Urothelium cell line (cell line): Measurements from ENCODE around the gene COX20.
A peak's percentile ranks its signal among the peaks of the same experiment; 100 is the strongest.
"Not testable (repeated sequence)": the region's sequence is repeated elsewhere in the genome, so short reads cannot be mapped to it uniquely, and the experiment has no call there.

Experiments used
- DNase-seq: peaks from one replicate; pipeline ENCODE4 v3.0.0; 2011; ENCODE audit warnings: low spot score, mixed read lengths
- FAIRE-seq: peaks from 2 replicates; lab custom pipeline; 2011; peaks lifted over from hg19 to GRCh38; lab: Jason Lieb, UNC

Gene COX20

DNA sequence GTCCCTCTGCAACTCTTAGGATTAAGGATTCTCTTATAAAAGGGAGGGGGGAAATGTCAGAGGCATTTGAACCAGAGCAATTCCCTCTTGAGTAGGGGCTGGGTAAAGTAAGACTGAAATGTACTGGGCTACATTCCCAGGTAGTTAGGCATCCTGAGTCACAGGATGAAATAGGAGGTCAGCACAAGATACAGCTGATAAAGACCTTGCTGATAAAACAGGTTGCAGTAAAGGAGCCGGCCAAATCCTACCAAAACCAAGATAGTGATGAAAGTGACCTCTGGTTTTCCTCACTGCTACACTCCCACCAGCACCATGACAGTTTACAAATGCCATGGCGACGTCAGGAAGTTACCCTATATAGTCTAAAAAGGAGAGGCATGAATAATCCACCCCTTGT lies 14.3 kb upstream of the COX20 start:
- no peak for FAIRE-seq
- no peak for DNase-seq

DNA sequence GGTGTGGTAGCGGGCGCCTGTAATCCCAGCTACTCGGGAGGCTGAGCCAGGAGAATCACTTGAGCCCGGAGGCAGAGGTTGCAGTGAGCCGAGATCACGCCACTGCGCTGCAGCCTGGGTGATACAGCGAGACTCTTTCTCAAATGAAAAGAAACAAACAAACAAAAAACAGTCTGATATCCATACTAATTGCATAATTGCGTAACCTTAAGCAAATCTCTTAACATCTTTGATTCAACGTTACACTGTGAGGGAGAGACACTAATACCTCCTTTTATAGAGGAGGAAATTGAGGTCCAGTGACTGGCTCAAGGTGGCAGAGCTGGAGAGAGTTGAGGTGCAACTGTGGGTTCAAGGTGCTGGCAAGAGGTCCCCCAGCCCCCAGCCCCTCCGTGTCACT lies 12.6 kb upstream of the COX20 start:
- no peak for FAIRE-seq
- DNase-seq = no peak

DNA sequence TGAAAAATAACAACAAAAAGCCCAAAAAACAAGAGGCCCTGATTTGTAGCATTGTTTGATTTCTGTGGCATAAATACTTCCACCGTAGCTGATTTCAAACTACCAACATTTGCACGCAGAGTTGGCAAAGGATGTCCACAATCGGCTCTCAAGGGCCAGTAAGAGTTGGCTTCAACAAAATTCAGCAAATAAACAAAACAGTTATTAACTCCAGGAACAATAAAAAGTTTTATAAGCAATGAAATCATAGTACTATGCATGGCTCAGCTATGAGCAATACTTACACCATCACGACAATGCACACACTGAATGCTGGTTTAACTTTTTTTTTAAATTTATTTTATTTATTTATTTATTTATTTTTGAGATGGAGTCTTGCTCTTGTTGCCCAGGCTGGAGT lies 8.7 kb upstream of the COX20 start:
- FAIRE-seq (no peak), DNase-seq (no peak)

DNA sequence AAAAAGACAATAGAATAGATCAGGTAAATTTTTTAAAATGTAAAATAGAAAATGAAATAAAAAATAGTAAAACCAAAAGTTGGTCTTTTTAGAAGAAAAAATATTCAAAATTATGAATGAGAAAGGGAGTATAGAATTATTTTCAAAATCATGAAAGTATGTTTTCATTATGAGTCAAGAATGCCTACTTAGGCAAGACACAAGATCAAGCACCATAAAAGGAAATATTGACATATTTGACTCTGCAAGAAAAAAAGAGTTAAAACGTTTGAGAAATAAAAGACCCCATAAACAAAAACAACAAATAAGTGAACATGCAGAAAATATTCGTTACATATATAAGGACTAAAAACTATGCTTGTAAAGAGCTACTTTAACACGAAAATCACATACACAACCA lies 4.8 kb upstream of the COX20 start:
- FAIRE-seq = no peak
- DNase-seq = no peak

DNA sequence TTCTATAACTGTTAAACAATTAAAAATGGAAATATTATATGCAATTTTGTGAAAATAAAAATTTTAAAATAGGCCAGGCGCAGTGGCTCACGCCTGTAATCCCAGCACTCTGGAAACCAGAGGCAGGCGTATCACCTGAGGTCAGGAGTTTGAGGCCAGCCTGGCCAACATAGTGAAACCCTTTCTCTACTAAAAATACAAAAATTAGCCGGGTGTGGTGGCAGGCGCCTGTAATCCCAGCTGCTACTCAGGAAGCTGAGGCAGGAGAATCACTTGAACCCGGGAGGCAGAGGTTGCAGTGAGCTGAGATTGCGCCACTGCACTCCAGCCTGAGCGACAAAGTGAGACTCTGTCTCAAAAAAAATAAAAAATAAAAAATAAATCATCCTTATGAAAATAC lies 2.2 kb upstream of the COX20 start:
- DNase-seq, FAIRE-seq: not testable (repeated sequence)

DNA sequence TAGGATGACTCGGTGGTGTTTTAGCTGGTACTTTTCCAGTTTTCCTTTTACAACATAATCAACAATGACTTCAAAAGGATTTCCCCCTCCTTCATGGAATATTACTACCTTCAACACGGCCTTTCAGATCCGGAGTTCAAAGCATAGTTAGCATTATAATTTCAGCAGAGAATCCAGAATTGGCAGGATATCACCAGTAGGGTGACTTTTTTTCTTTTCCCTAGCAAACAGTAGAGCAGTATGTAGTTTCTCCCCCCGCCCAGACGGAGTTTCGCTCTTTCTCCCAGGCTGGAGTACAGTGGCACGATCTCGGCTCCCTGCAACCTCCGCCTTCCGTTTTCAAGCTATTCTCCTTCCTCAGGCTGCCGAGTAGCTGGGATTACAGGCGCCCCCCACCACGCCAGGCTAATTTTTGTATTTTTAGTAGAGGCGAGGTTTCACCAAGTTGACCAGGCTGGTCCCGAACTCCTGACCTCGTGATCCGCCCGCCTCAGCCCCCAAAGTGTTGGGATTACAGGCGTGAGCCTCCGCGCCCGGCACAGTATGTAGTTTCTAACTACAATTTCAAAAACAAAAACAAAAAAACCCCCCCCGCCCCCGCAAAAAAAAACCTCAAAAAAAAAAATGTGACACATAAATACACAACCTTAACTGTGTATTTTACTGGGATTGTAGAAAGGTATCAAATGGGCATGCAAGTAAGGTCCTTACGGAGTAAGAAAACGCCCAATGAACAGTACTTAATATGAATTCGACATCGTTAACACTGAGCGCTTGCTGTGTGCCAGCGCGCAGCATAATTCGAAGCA lies 1.5 kb upstream of the COX20 start:
- FAIRE-seq = no peak
- DNase-seq = peak; percentile 57

DNA sequence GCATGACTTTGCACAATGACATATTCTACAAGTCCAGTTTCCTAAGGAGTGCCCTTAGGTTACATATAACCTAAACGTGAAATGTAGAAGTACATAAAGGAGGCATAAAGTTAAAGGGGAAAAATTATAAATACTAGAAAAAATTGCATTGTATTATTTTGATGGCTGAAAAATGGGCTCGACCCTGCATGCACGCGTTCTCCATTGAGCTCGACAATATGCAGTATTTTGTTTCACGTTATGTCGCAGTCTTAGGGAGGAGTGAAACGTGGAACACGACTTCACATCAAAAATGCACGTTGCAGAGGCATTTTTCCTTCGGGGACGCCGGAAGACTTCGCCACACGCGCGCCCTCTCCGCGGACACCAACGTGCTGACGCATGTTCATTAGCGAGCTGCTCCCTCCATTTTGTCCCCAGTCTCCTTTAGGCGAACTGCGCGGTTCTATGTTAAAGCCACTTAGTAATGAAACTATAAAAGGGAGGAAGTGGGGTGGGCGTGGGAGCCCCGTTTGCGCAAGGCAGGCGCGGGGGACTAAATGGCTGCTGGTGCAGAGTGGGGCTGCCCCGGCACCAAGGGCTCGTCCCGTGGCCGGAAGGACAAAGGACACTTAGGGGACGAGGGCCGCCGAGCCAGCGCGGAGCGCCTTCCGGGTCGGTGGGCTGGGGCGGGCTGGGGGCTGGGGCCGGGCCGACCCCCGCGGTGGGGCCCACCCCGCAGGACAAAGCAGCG lies 749 bp upstream of the COX20 start:
- DNase-seq (no peak), FAIRE-seq (no peak)

DNA sequence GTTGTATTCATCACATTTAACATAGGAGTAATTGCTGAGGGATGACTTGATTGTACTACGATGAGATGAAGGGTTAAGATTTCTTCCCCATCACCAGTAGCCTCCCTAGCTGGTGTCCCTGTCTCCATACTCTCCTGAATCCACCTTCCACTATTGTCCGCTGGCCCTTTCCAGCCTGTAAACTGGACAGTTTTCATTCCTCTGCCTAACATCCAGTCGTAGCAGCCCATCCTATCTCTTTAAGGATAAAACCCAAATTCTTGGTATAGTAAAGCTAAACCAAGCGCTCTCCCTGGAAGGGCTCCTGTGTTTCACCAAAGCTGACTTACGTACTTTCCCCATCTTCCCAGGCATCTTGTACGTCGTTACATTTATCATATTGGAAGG lies 670 bp downstream of the COX20 start:
- peak; percentile 29 for DNase-seq
- FAIRE-seq = no peak

DNA sequence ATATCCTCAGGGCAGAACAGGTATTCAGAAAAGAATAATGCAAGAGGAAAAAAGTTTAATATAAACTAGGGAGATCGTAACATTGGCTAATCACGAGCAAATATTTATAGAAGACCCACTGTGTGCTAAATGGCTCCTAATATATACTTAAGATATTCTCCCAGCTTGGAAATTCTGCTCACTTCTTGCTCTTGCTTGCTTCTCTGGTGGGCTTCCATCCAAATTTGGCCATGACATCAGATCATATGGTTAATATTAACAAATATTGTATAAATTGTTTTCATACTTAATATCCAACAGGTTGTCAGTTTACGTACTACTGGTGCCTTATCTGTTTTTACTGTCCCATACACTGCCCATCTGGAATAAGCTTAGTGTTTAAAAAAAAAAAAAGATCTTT lies 1.1 kb downstream of the COX20 start:
- DNase-seq (no peak), FAIRE-seq (no peak)

DNA sequence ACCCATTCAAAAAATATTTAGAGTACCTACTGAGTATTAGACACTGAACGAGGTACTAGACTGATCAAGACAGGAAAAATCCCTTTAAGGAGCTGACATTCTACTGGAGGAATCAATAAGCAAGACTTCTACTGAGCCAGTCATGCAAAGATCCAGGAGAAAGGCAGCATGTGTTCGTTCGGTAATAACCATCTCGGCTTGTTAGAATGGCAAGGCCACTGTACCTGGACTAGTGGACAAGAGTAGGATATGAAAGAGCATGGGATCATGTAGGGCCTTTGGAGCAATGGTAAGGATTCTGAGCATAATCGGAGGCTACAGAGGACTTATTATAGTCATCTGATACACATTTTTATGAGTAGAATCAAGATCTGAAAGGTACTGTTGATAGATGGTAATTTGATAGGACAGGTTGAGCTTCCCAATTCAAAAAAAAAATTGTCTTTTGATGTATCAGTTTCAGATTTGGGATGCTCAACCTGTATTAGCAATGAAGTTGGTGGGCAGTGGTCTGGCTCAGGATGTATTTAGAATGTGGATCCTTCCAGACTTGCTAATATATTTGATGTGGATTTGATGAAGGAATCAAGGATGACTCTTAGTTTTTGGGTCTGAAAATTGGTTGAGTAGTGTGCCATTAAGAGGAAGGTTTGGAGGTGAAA lies 2.3 kb downstream of the COX20 start:
- FAIRE-seq (no peak), DNase-seq (no peak)

DNA sequence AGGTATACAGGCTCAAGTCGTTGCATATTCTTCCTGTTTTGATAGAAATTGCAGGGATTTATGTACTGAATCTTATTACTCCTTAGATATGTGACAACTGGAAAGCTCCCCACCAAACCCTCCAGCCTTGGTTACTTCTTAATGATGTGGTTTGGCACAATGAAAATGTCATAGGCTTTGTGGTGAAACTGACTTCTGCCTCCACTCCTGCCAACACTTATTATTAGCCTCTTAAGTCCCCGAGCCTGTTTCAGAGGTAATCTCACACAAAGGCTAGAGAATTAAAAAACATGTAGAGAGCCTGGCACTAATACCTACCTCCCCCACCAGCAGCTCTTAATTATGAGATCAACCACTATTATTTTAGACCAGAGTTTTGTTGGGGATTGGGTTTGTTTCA lies 4.2 kb downstream of the COX20 start:
- FAIRE-seq (no peak), DNase-seq (no peak)

DNA sequence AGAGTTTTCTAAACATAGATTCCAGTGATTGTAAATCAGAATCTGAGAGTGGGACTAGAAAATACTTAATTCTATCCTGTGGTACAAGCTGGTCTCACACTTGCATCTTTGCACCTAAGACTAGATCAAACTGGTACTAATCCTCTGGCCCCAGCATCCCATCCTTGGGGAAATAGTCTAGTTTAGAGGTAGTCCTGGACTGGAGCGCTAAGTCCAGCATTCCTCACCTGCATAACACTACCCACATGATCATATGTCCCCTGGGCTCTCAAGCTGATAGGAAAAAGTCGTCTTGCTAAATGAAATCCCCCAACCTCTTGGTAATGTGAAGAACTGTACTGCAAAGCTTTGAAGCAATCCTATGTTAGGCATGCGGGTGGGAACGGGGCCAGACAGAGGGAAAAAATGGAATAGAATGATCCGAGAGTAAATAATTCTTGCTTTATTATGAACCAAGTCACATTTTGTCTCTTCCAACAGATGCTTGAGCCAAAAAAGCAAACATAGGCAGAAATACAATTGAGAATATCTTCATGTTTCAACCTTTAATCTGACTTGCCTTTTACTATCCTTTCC lies 4.8 kb downstream of the COX20 start:
- FAIRE-seq = no peak
- DNase-seq = no peak

DNA sequence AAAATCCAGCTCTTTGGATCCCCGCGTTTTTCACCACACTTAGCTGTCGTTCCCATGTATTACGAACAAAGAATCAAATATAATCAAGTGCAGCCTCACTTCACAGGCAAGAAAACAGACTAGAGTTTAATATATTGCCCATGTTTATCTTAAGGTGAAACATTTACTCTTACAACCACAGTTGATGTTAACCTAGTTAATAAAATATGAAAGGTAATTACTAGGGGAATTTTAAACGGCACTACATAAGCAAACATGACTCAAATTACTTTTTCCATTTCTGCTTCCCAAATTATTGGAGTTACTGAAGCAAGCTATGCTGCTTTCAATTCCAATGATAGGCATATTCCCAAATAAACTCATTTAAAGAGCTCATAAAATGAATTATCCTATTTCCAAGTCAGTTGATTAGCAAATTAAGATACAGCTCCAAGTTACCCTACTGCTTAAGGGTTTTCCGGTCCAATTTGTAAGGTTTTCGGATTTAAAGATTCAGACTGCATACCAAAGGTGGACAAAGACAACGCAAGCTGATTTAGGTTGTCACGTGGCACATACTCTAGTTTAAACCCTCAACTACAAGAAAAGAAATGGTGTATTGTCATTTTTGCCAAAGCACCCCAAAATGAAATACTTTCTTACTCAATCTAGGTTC lies 5.9 kb downstream of the COX20 start:
- no peak for FAIRE-seq
- DNase-seq = no peak

DNA sequence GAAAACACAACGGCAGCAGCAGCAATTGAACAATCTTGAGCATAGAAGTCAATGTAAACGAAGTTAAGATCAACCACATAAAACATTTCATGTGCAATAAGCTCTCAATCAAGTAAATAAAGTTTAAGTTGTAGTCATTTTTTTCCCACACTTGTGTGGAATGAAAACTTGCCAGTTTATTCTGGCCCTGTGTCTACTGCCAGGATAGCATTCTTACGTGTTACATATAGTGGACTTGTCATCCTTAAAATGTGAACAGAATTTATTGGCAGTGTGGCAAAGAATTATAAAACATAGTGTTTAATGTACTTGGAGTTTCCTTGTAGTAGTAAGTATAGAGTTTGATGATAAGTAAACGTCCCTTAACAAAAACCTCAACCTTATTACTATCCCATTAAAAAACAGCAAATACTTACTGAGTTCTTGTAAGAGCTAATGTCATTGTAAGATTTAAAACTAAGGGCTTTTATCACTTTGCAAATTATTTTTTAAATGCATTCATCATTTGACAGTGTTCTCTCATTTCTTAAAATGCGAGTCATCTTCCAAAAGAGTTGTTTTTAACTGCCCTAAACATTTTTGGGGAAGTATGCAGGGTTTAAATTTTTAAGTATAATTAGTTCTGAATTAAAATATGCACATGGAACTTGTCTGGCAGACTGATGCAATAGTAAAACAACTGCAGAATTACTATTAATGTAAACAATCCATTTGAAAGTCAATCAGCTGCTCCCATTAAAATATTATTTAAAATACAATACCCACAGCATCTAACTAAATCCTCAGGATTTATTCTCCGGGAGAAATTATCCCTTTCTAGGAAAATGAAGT lies 7.9 kb downstream of the COX20 start:
- no peak for FAIRE-seq
- DNase-seq = no peak

DNA sequence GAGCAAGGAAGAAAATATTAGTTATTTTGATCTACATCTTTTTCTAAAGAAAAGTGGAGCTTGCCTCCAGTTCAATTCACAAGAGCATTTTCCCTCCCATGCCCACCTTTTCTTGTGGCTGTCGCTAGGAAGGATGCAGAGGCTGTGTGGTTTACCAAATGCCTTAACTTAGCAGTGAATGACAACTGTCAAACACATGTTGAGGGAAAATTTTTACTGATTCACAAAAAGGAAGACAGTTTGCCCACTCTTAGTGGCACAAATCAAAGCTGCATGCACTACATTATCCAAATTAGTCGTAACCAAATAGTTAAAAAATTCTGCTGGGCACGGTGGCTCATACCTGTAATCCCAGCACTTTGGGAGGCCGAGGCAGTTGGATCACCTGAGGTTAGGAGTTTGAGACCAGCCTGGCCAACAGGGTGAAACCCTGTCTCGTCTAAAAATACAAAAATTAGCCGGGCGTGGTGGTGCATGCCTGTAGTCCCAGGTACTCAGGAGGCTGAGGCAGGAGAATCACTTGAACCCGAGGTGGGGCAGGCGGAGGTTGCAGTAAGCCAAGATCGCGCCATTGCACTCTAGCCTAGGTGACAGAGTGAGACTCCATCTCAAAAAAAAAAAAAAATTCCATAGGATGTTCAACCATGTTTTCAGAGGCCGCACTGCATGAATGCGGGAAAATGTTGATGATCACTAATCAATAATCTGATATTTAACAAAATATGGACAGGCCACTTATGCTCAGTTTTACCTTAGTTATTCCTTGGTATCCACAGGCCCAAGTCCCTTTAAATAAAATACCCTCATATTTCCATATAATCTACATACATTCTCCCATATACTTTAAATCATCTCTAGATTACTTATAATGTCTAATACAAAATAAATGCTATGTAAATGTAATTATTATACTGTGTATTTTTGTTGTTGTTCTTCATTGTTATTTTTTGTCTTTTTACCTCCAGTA lies 9.0 kb downstream of the COX20 start:
- no peak for DNase-seq
- FAIRE-seq = no peak

DNA sequence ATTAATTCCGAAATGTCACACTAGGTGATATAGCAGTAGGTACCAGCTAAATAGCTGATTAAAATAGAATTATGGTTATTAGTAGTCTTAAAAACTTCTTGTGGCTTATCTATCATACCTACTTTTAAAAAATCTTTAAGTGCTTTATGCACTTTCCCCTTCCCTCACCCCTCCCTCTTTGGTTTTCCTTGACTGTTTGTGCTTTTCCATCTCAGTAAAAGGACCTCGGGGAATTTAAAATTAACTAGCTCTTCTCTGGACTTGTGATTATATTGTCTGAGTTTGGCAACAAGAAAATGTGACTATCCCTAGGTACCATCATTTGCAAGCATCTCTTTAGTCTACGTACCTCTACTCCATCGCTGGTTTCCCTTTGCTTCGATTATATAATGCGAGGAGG lies 11.2 kb downstream of the COX20 start:
- DNase-seq = no peak
- no peak for FAIRE-seq

DNA sequence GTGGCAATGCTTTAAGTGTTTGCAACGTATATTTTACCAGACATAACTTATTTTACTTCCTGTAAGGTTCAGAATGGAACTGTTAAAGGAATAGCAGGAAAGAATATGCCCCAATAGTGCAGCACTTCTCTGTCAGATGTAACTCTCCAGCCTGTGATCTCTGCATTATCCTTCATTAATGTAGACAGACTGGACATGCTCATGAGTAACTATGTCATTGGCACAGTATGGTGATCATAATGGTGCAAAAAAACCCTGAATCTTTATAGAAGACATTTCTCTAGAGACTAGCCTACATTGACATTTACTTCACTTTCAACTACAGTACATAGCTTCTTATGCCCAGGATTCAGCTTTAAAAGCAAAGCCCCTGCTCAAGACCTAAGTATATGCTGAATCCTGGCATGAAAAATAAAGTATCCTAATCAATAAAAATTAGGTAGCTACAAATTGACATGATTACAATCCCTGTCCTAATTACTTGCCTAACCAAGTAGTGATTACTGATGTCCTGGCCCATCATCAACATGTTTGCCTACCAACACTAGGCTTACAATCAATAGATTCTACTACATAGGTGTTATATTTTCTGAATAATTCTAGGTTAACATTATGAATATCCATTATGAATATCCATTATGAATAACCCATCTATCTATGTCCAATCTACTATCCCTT lies 13.9 kb downstream of the COX20 start:
- no peak for DNase-seq
- FAIRE-seq = no peak

DNA sequence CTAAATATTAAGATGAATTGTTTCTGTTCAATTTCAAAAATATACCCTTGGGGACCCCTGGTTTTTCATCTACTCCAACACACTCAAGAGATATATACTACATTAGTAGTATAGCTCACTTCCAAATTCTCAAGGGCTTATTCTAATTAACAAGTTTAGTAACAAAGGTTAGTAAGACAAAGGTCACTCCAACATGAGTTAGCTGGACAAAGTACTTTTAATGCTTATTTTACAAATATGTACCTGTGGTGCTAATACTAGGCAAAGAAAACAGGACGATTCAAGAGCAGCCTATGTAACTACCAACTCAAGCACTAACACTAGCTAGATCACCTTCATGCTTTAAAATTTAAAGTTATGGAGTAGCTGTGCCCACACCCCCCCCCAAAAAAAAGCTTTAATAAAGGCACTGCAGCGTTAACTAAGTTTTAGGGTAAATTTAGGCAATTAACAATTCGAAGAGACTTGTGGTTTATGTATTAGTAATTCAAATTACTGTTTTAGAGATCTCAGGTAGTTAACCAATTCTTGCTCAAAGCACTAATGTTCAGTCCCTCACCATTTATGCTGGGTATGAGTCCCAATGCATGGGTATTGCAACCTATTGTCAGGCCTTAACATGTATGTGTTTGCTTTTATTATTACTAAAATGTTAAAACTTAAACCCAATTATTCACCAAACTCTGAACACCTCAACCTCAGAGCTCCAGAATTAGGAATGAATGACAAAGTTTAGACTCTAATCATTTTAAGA lies 14.8 kb downstream of the COX20 start:
- DNase-seq (no peak), FAIRE-seq (no peak)
